Ramos (cell line): ENCODE measurements around the gene GYG2.
"Not testable (repeated sequence)": the region's sequence is repeated elsewhere in the genome, so short reads cannot be mapped to it uniquely, and the experiment has no call there.

Experiments
- in situ Hi-C: fragments of 300-500 bp; cut with MboI; formaldehyde crosslinking; loops from one replicate; pipeline ENCODE4 v1.14.3; 2022; ENCODE audit warnings: low sequenced_read_pairs; ENCODE audit not compliant: unreplicated experiment

The GYG2 gene

DNA sequence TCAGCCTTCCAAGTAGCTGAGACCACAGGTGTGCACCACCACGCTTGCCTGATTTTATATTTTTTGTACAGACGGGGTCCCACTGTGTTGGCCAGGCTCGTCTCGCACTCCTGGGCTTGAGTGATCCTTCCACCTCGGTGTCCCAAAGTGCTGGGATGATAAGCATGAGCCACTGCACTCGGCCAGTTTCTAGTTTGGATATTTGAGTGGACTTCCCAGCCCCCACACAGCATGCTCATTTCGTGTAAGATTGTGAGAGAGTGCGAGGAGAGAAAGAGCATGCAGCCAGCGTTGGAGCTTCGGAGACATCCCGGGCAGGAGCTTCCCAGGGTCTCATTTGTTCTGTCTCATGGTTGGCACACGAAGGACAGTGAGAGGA lies 68.6 kb downstream of the GYG2 start:
- in situ Hi-C loops, result no loop called here

DNA sequence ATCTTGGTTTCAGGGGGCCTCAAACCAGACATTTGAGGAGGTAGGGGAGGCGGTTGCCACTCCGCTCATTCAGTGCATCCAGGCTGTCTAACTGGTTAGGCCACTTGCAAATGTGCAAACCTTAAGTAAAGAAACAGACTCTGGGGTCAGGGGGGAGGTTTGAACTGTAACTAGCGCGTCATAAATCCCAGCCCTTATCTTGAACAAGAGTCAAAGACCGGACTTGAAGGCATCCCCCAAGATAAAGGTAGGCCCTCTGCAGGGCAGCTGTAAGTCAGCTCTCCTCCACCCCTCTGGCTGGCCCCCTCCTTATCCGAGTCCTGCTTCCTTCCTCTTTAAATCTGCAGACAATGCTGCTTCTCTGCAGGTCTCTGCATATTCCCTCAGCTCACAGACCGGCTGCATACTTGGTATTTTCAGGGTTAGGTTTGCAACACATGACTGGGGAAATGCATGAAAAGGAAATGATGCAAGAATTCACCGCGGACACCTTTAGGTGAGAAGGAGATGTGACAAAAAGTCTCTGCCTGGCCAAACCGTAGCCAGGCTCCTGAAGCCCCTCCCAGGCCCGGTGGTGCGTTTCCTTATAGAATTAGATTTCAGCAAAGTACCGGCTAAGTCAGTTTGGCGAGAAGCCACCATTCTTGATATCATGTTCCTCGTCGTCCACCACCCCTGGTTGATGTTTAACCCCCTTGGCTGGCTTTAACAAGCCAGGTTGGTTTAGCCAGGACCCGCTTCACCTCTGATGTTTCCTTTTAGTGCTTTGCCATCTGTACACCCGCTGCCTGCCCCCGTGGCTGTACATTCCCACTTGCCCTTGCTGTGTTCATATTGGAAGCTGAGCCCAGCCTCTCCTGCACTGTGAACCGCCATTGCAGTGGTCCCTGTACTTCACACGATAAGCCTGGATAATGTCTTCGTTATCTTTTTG lies 69.2 kb downstream of the GYG2 start:
- in situ Hi-C loops, result not testable (repeated sequence)

DNA sequence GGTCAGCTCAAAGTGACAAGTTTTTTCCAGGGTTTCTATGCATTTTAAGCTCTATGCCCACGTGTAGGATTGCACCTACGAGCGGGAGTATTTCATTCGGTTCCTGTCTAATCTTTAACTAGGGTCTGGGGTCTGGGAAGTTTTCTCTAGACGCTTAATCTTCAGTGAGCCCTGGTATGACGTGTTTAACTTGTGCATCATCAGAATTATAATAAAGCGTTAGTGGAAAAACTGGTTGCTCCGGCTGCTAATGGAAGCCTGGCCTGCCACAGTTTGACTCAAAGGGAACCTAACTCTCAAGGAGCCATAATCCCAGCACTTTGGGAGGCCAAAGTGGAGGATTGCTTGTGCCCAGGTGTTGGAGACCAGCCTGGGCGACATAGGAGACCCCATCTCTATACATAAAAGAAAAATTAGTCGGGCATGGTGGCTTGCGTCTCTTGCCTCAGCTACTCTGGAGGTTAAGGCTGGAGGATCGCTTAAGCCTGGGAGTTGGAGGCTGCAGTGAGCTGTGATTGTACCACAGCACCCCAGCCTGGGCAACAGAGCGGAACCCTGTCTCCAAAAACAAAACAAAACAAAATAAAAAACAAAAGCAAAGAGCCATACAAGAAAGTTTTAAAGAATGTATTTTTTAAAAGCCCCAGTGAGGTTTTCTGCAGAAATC lies 70.2 kb downstream of the GYG2 start:
- in situ Hi-C loops, result no loop called here

DNA sequence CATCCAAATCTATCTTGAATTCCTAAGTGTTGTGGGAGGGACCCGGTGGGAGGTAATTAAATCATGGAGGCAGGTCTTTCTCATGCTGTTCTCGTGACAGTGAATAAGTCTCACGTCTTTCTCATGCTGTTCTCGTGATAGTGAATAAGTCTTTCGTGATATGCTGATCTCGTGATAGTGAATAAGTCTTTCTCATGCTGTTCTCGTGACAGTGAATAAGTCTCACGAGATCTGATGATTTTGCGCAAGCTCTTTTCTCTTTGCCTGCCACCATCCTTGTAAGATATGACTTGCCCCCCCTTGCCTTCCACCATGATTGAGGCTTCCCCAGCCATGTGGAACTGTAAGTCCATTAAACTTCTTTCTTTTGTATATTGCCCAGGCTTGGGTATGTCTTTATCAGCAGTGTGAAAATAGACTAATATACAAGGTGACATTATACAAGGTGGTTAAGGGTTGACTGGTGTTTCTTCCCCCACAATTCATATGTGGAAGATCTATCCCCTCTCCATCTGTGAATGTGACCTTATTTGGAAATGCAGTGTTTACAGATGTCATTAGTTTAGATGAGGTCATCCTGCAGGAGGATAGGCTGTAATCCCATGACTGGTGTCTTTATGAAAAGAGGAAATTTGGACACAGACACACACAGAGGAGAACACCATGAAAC lies 72.8 kb downstream of the GYG2 start:
- in situ Hi-C loops, result no loop called here

DNA sequence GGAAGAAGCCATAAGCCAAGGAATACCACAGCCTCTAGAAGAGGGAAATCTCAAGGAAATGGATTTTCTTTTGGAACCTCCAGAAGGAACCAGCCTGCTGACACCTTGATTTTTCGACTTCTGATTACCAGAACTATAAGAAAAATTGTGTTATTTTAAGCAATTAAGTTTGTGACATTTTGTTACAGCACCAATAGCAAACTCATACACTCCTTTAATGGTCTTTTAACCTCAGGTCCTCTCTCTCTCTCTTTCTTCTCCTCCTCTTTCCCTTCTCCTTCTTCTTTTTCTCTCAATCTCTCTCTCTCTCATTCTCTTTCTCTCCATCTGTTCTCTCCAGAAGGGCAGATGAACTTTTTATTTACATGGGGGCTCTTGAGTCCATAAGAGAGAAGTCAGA lies 74.1 kb downstream of the GYG2 start:
- in situ Hi-C loops, result no loop called here

DNA sequence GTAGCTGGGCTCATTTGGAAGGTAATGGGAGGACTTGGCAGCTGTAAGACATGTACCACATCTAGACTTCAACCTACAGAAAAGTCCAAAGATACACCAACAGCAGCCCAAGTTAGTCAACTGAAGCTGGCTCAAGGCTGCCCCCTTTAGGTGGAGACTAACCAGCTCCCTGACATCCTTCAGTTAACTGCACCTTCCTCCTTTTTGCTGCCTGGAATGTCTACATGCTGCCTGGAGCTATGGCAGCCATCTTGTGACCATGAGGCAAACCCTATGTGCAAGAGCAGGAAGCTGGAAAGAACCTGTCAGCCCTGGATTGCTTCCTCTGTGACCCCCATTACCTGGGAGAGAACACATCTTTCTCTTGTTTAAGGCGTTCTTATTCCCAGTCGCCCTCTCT lies 74.6 kb downstream of the GYG2 start:
- in situ Hi-C loops, result no loop called here

DNA sequence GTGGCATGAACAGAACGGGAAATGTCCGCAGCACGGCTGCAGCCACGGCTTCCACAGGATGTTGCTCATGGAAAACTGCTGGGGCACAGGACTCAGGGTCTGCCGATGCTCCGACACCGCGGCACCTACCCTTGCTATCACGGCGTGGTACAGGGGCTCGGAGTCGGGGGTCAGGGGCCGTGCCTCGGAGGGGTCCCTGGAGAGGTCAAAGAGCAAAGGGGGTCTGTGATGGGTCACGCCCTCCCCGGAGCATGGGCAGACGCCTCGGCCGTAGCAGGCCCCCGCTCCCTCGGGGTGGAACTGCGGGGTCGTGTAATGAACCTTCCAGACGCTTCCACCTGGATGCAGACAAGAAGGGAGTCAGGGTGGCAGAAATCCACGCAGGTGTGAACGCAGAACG lies 78.6 kb downstream of the GYG2 start:
- in situ Hi-C loops, result no loop called here

DNA sequence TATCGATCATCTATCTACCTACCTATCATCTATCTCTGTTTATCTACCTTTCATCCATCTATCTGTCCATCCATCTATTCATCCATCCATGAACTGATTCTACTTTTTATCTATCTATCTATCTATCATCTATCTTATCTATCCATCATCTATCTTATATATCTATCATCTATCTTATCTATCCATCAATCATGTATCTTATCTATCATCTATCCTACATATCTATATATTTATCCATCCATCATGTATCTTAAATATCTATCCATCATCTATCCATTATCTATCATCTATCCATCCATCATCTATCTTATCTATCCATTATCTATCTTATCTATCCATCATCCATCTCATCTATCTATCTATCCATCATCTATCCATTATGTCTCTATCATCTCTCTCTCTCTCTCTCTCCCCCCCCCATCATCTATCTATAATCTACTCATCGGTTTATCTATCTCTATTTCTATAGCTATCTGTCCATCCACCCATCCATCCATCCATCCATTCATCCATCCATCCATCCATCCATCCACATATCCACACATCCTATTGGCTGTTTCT lies 79.5 kb downstream of the GYG2 start:
- in situ Hi-C loops, result no loop called here

DNA sequence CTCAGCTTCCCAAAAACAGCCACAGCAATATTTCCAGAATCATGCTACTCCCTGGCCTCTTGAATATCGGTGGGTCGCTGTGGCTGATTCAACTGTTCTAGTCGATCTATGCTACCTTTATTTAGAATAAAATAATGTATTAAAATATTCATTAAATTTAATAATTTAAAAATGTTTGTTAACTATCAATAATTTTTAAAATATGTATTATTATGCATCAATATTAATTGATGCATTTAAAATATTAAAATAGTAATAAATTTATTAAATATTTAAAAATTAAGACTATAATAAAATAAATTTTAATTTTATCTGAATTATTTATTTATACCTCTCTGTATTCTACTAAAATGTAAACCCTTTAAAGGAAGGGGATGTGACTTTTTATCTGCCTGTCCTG lies 81.4 kb downstream of the GYG2 start:
- in situ Hi-C loops, result no loop called here

DNA sequence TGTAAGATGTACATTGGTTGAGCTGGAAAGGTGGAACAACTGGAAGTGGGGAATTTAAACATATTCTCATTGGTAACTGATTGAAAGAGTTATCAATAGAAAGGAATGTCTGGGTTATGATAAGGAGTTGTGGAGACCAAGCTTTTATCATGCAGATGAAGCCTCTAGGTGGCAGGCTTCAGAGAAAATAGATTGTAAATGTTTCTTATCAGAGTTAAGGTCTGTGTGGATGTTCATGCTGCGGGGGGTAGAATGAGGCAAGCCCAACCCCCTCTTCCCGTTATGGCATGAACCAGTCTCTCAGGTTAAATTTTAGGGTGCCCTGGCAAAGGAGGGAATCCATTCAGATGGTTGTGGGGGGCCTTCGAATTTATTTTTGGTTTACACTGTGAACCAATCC lies 84.4 kb downstream of the GYG2 start:
- in situ Hi-C loops, result no loop called here

DNA sequence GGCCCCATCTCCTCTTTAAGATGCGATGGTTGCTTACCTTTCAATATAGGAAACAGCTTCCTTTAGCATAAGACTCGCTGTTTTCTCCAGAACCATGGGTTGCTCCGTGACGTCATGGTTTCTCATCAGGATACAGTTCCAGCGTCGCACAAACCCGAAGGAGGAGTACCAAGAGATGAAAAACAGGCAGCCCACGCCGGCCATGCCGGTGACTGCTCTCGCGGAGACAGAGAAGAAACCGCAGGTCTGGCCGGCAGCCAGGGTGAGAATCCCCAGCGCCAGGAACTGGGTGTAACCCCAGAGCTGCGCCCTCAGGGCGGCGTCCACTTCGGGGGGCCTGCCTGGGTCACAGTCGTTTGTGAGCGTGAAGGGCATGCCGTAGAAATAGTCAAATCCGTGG lies 89.0 kb downstream of the GYG2 start:
- in situ Hi-C loops, result no loop called here

DNA sequence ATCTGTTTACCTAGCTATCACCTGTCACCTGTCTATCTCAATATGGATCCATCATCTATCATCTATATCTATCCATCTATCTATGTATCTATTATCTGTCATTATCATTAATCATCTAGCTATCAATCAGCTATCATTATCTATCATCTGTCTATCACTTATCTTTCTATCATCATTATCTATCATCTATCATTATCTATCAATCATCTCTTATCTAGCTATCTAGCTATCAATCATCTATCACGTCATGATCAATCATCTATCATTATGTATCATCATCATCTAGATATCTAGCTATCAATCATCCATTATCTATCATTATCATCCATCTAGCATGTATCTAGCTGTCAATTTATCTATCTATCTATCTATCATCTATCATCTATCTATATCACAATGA lies 92.5 kb downstream of the GYG2 start:
- in situ Hi-C loops, result no loop called here

DNA sequence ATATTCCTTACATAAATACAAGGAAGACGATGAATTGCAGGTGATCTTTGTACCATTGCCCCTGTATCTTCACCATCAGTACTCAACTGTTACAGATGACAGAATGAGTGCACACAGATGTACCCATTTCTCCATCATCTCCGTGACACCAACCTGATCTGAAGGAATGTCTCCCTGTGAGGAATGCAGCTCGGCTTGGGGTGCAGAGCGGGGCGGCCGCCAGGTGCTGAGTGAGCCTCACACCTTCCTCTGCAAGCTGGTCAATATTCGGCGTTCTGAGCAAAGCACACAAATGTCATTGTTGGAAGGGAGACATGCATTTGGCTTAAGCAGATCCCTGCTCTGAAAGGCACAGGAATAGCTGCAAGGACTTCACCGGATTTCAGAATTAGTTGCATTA lies 93.0 kb downstream of the GYG2 start:
- in situ Hi-C loops, result no loop called here

DNA sequence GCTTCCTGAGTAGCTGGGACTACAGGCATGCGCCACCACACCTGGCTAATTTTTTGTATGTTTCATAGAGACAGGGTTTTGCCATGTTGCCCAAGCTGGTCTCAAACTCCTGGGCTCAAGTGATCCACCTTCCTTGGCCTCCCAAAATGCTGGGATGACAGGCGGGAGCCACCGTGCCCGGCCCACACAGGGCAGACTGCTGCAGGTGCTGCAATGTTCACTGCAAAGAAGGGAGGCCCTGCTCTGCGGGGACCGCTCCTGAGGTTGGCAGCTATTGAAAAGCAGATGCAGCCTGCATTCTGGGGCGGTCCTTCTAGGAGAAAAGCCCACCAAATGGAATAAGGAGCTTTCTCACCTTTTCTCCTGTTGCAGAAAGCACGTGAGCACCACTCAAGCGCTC lies 95.4 kb downstream of the GYG2 start:
- in situ Hi-C loops, result no loop called here

DNA sequence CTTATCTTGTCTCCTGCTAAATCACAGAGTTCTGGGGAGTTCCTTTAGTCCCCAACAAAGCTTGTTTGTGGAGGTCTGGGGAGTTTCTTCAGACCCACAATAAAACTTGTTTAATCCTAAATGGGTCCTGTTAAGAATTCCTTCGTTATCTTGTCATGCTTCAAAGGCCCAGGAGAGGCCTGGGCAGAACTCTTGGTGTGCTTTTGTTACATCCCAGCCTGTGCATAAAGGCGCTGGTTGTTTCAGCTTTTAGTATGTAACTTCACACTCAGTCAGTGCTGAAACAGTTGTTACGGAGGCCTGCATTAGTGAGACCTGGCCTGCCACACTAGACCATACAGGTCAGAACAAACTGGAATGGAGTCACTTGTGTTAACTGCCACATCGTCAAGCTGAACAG lies 97.5 kb downstream of the GYG2 start:
- in situ Hi-C loops, result not testable (repeated sequence)

DNA sequence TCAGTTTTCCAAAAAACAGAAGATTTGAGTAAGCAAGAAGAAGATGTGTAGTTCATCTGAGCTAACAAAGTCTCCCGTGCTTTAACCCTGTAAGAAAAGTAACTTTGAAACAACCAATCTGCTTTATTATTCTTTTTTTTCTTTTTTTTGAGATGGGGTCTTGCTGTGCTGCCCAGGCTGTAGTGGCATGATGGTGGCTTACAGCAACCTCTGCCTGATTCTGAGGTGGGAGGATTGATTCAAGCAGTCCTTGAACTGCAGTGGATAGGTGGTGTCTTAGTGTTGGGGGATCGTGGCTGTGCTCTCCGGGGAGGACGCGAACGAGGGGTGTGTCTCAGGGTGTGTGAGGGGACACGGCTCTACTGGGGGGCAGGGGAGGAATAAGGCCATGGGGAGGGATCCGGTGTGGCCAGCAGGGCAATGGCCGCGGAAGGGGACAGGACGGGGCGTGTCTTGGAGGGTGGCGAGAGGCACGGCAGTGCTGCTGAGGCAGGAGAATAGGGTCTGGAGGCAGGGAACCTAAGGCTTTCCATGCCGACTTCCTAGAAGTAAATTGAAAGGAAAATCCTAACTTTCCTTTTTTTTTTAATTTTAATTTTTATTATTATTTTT lies 98.0 kb downstream of the GYG2 start:
- in situ Hi-C loops, result no loop called here

DNA sequence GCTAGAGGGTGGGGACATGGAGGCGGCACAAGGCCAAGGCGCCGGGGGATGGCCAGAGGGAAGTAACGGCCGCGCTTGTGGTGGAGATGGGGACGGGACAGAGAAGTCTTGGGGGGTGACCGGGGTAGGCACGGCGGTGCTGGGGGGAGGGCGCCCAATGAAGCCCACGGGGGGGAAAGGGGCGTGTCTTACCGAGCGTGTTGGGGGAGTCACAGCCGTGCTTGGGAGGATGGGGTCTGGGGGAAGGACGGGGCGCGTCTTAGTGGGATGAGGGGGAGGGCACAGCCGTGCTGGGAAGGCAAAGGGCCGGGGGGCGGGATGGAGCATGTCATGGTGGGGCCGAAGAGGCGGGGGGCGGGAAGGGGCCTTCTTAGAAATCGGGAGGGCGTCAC lies 99.5 kb downstream of the GYG2 start:
- in situ Hi-C loops, result no loop called here

DNA sequence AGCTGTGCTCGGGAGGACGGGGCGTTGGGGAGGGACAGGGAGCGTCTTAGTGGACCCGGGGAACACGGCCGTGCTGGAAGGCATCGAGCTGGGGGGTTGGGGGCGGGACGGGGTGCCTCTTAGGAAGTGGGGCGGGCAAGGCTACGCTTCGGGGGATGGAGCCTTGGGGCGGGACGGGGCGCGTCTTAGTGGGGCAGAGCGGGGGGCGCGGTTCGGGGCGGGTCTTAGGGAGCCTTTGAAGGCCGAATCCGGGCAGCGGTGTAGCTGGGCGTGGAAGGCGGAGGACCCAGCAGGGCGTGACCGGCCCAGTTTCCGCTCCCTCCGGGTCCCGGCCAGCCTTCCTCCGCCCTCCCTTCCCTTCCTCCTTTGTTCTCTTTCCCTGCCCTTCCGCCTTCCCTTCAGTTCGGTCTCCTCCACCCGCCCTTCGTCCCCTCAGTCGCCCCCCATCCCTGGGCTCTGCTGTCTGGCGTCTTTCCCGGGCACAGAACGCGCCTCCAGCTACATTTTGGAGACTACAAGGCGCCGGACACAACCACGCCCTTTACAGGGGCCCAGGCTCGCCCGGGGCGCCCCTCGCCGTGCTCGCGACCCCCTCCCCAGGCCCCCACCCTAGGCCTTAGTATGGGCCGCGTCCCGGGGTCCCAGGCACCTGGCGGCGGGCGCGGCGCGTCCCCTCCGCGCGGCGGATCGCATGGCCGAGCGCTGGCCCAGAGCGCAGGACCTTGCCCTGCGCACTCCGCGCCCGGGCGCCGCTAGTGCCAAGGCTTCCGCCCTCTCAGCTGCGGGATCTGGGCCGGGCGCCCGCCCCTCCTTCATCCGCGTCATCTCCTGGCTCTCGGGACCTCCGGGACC lies 100.1 kb downstream of the GYG2 start, which contains the start of gene ARSD:
ARSD (minus strand) TSS at position 757 of the 852 bp plus-strand sequence; CDS start at position 693, 64 bp downstream.
- in situ Hi-C loops, result no loop called here

DNA sequence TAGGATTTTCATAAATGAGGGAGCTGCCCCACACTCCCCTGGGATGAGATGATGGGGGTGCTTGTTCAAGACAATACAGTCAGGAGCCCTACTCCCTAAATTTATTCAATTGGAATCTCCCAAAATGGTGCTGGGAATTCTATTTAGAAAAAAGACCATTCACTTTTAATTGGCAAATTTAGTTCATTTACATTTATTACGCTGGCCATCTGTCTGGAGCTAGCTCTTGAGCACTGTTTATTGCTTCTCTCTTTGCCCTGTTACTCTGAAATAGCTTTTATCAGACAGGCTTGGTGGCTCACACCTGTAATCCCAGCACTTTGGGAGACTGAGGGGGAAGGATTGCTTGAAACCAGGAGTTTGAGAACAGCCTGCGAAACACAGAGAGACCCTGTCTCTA lies 102.4 kb downstream of the GYG2 start:
- in situ Hi-C loops, result no loop called here

DNA sequence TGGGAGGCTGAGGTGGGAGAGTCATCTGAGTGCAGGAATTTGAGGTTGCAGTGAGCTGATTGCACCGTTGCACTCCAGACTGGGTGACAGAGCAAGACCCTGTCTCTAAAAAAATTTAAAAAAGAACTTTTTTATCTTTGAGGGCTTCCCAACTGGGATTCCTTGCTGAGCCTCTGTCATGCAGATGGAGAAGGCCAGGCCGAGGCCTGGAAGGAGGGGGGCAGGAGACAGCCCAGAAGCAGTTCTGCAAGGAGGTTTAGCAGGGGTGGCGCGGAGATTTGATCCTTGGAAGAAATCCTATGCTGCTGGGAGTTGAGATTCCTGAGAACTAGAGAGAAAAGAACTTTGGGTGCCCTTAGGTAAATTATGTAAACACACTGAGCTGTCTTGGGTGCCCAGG lies 102.9 kb downstream of the GYG2 start:
- in situ Hi-C loops, result no loop called here
